NCI-H128 (cell line): ENCODE measurements around the gene BNIP1.
"Not testable (repeated sequence)": the region's sequence is repeated elsewhere in the genome, so short reads cannot be mapped to it uniquely, and the experiment has no call there.

Experiments
- DNase-seq: peaks from one replicate; lab custom pipeline; 2025; ENCODE audit not compliant: unreplicated experiment; lab: John Stamatoyannopoulos, UW

BNIP1 gene, protein sequence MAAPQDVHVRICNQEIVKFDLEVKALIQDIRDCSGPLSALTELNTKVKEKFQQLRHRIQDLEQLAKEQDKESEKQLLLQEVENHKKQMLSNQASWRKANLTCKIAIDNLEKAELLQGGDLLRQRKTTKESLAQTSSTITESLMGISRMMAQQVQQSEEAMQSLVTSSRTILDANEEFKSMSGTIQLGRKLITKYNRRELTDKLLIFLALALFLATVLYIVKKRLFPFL

DNA sequence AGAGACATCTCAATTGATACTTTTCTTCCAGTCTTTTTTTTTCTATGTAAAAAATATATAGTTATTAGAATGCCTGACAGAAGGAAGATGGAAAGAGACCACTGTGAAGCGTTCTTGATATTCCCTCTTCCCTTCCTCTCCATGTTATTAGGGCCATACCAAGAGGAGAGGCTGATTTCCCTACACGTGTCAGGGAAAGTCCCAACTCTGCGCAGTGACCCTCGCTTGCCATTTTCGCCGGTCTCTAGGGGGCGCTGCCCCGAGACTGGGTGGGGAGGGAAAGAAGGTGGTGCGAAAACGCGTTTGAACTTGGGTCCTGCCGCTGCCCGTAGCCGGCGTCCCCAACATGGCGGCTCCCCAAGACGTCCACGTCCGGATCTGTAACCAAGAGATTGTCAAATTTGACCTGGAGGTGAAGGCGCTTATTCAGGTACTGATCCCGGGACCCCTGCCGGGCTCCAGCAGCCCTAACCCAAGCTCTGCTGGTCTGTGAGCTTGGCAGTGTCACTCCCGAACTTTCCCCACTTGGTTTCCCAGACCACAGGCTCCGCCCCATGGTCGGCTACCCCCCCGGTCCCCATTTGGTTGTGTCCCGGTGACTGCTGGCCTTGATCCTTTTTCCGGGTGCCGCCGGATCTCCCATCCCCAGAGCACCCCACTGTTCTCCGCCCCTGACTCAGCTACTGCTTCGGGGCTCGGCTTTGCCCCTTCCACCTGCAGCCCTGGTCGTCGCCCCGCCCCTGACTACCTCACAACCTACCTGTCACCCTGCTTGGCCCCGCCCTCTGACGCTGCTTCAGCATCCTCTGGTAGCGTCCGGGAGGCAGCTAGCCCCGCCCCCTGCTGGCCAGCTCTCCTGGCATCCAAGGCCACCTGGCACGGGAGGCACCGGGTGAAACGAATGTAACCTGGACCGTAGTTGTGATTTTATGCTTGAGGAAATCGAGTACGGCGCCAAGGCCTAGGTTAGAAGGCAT lies at the start of gene BNIP1:
TSS of gene BNIP1 (plus strand) at position 332 of the 977 bp plus-strand sequence. CDS start at position 347, 15 bp downstream.
- DNase-seq = peak; percentile 60

DNA sequence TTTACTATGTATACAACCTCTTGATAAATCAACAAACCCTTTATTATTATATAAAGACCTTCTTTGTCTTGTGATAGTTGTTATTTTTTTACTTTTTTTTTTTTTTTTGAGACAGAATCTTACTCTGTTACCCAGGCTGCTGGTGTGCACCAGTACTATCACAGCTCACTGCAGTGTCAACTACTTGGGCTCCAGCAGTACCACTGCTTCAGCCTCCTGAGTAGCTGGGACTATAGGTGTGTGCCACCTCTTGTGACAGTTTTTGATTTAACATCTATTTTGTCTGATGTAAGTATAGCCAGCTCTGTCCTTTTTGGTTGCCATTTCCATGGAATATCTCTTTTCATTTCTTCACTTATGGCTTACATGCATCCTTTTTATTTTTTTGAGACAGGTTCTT lies 45.5 kb upstream of the BNIP1 start:
- no peak for DNase-seq

DNA sequence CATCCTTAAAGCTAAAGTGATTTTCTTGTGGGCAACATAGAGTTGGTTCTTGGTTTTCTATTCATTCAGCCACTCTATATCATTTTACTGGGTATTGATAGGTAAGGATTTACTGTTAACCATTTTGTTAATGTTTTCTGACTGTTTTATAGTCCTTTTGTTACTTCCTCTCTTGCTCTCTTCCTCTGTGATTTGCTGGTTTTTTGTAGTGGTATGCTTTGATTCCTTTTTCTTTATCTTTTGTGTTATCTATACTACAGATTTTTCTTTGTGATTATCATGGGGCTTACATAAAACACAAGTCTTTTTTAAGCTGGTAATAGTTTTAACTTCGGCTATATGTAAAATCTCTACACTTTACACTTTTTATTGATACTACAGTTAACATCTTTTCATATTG lies 44.9 kb upstream of the BNIP1 start:
- DNase-seq = no peak

DNA sequence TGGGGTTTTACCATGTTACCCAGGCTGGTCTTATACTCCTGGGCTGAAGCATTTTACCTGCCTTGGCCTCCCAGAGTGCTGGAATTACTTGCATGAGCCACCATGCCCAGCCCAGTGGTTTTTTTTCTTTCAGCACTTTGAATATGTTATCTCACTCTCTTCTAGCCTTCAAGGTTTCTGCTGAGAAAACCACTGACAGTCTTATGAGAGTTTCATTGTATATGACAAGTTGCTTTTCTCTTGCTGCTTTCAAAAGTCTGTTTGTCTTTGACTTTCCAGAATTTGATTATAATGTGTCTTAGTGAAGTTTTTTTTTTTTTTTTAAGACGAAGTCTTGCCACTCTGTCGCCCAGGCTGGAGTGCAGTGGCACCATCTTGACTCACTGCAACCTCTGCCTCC lies 43.1 kb upstream of the BNIP1 start:
- DNase-seq = no peak

DNA sequence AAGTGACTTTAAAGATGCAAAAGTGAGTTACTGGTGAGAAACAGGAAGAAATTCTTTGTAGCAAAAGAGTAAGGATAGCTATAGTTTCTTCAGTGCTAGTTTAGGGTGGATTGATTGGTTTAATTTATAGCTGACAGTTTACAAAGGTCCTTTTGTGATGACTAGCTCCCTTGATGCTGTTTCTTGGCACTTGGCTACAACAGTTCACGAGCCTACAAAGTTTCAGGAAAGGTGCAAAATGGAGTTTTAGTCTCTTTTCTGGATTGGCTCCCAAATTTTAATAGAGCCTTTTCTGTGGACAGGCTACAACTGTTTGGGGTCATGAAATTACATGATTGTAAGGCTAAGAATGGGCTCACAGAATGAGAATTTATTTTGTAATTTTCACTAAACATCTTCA lies 40.9 kb upstream of the BNIP1 start:
- no peak for DNase-seq

DNA sequence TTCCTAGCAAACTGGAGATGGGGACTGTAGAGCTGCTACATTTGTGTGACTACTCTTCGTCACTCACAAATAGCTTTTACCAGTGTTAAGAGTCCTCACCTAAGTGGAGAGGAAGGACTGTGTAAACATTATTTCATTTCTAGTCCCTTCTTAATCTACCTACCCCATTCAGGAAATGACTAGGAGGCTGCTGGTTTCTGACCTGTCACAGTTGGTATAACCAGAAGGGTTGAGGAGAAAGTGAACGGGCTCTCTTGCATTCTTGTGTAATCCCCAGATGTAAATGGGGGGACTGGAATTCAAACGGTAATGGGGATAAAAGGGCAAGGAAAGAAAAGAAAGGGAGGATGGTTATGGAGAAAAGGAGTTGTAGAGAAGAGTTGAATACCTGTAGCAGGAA lies 35.4 kb upstream of the BNIP1 start:
- DNase-seq = no peak

DNA sequence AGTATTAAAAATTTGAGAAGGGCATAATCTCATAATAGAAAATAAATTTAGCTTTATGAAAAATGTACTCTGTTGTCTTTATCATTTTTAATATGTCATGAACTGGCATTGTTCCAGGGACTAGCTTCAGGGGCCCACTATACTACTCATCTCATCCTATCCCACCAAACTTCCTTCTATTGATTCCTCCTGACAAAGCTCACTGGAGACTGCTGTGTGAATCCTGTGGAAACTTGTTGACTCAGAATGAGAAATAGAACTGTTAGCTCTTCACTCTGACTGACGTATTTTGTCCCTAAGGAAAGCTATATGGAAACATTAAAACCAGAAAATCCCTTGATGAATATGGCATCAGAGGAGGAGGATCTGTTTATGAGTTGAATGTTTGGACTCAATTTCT lies 29.8 kb upstream of the BNIP1 start:
- DNase-seq = no peak

DNA sequence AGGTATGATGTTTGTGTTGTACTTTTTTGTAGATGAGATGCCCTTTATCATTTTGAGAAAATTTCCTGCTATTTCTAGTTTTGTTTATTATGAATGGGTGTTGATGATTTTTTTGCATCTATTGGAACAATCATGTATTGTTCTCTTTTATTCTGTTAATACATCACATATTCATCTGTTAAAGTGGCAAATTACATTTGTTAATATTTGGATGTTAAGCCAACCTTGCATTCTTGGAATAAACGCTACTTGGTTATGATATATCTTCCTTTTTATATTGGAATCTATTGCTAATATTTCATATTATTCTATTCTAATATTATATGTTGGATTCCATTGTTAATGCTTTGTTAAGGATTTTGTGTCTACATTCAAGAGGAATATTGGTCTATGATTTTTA lies 24.6 kb upstream of the BNIP1 start:
- DNase-seq = no peak

DNA sequence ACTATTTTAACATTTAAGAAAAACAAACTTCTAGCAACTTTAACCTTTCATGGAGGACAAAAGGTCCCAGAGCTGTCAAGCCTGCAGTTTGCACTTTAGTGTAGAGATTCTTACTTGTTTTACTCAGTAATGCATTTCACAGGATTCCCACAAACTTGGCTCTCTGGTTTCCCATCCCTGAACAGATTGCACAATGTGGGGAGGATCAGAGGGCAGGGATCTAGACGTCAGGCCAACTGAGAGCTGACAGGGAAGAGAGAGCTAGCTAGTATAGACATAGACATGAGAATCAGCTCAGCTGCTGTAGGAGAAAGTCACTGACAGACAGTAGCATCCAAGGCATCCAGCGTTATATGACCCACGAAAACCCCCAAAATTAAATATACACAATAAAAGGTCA lies 20.9 kb upstream of the BNIP1 start:
- no peak for DNase-seq

DNA sequence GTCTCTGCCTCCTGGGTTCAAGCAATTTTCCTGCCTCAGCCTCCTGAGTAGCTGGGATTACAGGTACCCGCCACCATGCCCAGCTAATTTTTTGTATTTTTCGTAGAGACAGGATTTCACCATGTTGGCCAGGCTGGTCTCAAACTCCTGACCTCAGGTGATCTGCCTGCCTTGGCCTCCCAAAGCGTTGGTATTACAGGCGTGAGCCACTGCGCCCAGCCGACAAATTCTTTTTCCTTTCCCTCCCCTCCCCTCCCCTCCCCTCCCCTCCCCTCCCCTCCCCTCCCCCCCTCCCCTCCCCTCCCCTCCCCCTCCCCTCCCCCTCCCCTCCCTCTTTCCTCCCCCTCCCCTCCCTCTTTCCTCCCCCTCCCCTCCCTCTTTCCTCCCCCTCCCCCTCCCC lies 12.2 kb upstream of the BNIP1 start:
- DNase-seq = not testable (repeated sequence)

DNA sequence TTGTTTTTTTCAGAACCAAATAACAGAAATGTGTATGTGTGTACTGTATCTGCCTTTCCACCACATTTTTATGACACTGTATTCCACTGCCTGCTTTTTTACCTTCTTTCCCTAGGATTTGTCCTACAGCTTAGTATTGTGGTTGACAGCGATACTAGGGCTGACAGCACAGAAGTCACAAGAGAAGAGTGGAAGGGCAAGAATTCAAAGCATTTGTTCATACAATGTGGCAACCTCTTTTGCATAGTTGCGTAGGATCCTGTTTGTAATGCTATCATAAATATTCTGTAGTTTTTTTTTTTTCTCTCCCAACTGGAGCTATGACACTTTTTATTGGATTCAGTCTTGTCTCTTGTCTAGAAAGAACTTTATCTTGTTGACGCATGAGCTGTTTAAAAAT lies 5.6 kb upstream of the BNIP1 start:
- no peak for DNase-seq

DNA sequence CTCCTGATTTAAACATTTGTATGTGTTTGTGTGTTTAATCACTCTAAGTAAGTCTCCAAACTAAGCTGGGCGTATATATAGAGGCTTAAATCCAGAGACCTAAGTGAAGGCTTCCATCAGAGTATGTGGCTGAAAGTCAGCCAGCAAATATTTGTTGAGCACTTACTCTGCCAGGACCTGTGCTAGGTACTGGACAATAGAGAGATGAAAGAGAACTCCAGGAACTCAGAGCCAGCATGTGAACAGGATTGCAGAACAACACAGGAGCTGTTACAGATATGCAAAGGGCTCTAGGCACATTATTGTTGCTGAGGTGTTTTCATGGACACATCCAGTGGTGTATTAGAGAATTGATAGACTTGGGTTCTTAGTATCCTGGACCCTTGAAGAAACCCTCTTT lies 4.7 kb upstream of the BNIP1 start:
- DNase-seq = no peak

DNA sequence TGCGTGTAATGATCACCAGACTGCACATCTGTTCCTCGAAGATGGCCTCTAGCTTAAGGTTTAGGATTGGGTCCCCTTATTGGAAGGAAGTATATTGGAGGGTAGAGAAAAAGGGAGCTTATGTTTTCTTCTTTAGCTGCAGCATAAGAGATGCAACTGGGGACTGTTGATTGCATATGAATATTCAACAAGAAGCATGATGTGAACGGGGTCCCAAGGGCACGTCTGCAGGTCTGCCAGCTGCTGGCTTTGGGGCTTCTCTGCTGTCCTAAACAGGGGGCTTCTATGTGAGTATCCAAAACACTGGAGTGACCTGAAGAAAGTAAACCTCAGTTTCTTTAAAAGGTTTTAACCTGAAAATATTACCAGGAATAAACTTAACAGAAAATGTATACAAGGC lies 3.6 kb upstream of the BNIP1 start:
- DNase-seq = no peak

DNA sequence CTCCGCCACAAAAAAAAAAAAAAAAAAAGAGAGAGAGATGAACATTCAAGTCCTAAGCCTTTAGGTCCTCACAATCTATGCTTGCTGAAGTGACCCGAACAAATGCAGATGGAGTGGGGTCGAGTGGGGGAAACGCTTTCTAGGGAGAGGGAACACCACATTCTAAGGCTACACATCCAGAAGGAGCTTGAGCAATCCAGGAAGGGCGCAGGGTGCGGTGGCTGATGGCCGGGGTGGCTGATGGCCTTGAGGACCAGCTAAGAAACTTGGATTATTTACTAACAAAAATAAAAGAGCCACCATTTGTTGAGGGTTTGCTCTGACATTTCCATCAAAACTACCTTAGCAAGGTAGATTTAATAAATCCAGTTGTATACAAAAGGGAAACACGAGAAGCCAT lies 764 bp upstream of the BNIP1 start:
- no peak for DNase-seq

DNA sequence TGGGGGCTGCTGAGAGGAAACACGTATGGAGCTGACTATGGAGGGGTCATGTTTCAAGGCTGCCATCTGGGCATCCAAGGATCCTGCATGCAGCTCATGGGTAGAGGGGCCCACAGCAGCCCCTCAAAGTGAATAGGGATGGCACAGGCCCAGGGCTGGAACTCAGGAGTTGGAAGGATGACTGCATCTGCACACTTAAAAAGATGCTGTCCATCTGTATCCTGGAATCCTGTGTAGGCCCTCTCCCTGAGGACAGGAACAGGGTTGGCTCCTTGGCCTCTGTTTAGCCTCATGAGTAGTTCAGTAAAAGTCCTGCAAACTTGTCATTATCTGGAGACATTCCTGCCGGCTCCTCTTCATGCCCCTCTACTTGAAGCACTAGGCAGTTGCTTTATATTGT lies 4.0 kb downstream of the BNIP1 start:
- DNase-seq = no peak

DNA sequence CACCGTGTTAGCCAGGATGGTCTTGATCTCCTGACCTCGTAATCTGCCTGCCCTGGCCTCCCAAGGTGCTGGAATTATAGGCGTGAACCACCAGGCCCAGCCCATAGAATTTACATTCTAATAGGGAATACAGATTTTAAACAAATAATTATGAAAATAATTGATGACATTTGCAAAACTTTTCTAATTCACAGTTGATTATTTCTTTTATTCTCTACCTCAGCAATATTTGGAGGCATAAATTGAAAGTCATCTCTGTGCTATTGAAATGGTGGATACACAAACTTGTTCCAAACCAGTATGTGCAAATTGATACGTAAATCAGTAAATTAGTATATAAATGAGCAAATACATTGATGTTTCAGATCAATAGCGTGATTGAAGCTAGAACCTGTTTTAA lies 8.2 kb downstream of the BNIP1 start:
- DNase-seq = no peak

DNA sequence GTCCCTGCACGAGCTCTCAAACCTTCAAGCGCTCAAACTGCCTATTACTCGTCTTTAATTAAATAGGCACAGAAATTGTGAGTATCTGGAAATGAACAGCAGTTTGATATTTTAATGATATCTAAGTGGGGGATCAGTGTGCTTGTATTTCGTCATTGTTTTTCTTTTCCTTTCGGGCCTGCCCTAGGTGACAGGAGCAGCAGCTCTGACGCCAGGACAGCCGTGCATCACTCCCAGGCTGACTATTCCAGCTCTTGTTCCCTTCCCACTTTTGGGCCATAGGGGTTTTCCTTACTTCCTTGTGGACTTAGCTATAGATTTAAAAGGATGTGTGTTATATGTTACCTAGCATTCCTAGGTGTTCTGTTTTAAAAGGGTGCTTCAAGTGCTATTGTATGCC lies 9.5 kb downstream of the BNIP1 start:
- no peak for DNase-seq

DNA sequence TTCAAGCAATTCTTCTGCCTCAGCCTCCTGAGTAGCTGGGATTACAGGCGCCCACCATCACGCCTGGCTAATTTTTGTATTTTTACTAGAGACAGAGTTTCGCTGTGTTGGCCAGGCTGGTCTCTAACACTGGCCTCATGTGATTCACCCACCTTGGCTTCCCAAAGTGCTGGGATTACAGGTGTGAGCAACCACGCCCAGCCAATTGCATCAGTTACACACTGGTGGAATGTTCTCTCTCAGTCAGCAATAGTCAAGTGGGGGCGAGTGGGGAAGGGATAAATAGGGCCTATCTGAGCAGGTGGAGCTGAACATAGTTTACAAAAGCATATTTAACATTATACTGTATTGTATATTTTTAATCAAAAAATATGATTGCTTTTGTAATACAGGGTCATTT lies 10.3 kb downstream of the BNIP1 start:
- DNase-seq = not testable (repeated sequence)

DNA sequence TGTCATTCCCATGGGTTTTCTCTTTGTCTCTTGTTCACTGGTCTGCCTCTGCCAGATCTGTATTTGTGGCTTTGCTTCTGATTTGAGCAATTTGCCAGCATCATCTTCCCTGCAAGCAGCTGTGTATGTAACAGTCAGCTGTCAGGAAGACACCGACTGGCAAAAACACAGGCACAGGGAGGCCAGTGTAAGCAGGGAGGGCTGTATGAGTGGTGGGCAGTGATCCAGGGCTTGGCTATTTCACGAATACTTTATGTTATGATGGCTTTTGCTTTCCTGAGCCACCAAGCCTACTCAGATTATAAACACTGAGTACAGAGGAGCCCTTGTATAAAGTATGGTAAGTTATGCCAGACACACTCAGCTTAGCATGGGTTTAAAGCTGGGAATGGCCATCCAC lies 11.6 kb downstream of the BNIP1 start:
- no peak for DNase-seq

DNA sequence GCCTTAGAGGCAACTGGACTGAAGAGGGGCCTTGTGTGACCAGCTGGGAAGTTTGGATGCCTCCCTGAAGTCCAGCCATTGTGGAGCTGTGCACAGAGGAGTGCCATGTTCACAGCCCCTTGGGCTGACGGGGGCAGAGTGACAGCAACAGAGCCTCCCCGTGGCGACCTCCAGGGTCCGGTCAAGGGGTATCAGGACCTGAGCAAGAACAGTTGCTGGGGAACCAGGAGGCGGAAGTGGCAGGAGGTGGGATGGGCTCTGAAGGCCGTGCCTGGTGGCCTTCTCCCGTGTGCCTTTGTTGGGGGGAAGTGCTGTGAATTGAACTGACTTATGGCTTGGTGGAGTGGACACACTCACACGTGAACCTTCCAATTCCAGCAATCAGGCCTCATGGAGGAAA lies 14.0 kb downstream of the BNIP1 start:
- no peak for DNase-seq

DNA sequence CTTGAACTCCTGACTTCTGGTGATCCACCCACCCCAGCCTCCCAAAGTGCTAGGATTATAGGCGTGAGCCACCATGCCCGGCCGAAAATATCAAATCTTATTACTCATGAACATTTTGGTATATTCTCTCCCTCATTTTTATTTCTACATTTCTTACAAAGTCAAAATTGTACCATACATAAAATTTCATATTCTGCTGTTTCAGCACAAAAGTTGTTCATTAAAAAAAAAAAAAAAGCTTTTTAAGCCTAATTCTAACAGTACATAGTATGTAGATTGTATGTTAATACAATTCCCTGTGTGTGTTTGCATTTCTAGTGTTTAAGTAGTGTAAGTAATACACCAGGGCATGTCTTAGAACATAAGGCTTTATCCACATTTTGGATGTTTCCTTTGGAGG lies 14.9 kb downstream of the BNIP1 start:
- no peak for DNase-seq

DNA sequence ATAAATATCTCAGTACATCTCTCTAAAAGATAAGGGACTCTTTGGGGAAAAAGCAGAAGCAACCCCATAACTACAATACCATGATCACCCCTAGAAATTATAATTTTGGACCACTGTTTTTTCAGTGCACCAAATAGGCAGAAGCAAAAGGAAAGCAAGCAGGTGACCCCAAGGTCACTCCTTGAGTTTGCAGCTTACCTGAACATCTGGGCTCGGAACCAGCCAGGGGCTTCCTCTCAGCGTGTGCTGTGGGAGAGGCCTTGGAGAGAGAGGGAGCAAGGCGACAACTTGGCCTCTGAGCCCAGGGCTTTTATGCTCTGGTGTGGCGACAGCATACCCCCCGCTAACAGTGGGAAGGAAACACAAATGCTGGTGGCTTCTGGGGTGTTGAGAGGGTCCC lies 16.8 kb downstream of the BNIP1 start:
- DNase-seq = no peak

DNA sequence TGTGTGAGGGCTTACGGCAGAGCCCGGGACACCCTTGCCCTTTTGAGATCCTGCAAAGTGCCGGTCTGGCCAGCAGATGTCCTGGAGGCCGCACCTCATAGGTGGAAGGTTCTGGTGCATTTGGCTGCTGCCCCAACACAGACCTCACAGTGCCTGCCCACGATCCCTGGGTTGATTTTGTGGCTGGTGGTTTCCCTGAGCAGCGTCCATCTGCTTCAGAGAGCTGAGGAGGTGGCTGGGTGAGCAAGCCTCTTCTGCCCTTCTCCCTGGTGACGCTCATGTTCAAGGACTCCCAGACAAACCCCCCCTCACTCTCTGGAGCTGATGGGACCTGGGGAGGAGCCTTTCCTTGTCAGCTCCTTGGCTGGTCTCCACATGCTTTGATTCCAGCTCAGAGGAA lies 18.9 kb downstream of the BNIP1 start:
- no peak for DNase-seq
